GM11168 (cell line): ENCODE data around the gene PARD3B.

Source experiments
- in situ Hi-C: fragments of 300-500 bp; cut with MboI; formaldehyde crosslinking; loops from one replicate; pipeline ENCODE4 v1.12.0; 2022; ENCODE audit warnings: low sequenced_read_pairs; ENCODE audit not compliant: unreplicated experiment

PARD3B gene

DNA sequence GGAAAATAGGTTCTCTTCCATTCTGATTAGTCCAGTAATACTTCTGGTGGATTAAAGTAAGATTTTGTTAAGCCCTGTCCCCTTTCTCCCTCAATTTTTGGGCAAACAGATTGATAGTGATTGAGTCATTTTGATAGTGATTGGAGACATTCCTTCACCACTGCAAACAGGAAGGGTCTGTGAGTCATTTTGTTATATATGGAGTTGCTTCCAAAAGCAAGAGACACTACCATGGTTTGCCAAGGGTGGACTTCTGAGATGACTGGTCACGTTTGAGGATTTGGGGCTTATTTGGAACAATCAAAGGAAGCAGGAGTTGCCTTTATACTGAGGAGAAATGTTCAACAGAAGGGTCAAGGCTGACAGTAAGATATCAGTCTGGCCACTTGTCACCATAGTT lies 249.9 kb downstream of the PARD3B start:
- in situ Hi-C loops, result no loop called here

GRCh38 chr2:204796581-204796980 lies 251.3 kb downstream of the PARD3B start:
- in situ Hi-C loops, result no loop called here

GRCh38 chr2:204799791-204800190 lies 254.5 kb downstream of the PARD3B start:
- in situ Hi-C loops, result no loop called here

DNA sequence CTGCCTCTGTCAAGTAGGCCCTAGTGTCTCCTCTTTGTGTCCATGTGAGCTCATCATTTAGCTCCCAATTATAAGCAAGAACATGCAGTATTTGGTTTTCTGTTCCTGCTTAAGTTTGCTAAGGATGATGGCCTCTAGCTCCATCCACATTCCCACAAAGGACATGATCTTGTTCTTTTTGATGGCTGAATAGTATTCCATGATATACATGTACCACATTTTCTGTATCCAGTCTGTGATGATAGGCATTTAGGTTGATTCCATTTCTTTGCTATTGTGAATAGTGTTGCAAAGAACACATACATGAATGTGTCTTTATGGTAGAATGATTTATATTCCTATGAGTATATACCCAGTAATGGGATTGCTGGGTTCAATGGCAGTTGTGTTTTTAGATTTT lies 263.2 kb downstream of the PARD3B start:
- in situ Hi-C loops, result no loop called here

DNA sequence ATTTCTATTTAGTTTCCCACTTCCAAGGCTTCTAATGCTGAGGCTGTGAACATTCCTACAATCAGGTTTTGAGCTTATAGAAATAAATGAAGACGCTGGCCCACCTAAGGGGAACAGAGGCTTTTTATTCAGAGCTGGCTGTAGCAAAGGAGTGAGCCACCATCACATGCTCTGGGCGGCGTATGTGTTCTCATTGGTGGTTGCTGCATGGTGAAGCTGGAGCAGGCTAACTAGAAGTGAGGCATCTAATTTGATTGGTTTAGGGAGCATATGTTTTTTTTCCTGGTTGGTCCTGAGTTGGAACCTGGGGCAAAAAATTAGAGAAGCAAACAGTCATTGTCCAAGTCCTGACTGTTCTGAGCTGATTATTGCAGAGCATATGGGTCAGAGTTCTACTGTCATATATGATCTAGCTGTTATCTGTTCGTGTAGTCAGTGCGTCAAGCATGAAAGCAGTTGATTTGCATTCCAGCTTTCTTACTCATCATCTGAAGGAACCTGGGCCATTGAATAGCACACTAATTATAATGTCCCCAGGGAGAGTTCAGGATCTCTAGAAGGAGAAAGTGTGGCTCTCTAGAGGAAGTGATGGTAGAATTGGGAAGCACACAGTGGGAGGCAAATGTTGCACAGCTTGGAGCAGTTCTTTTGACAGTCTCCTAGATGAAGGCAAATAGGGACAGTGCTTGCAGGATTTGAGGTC lies 279.6 kb downstream of the PARD3B start:
- in situ Hi-C loops, result no loop called here

DNA sequence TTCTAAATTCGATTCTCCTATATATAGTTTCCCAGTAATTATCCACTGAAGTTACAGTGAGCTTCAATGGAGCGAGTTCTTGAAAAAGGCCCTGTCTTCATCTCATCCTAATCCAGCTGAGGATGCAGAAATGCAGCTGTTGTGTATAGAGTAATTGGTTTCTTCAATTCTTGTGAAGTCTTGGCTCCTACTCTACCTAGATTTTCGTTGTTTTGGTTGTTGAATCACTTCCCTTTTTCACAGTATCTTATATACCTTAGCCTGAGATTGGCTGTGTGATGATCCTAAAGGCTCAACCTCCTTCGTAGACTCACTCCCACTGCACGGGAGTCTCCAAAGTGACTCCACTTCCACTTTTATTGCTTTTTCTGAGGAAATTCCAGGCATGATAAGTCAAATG lies 280.4 kb downstream of the PARD3B start:
- in situ Hi-C loops, result no loop called here

DNA sequence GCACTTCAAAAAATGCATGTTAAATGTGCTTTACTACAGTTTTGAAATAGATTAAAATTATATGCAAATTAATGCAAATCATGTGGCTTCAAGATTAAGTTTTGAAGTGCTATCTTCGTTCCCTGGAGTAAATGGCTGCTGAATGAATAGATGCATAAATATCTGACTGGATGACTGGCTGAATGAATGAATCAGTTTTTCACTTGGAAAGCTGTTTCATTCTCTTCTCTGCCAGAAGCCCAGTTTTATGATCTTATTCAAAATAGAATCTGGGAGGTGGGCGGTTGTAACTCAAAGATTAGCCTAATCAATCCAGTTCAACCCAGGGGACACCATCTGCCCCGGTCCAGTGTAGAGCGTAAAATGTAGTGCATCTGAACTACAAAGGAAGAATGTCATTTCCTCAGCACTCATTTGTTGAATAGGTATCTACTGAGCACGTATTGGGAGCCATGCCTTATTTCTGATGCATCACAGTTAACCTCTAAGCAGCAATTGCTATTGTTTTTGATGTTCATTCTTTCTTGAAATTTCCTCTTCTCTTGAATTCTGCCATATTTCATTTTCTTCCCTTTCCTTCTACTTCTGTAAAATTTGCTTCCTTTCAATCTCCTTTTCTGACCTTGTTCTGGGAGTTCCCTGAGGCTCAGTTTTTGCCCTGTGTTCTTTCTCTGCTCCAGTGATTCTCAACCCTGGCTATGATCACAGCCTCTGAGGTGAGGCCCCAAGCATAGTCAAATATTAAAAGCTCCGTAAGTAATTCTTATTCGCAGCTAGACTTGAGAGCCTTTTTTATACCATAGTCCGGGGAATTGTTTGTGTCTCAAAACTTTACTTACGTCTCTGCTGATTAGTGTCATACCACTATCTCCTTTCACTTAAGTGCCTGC lies 282.7 kb downstream of the PARD3B start:
- in situ Hi-C loops, result no loop called here

- in situ Hi-C loops, result no loop called here
These were observed 289.6 kb downstream of the PARD3B start for GRCh38 chr2:204834716-204835384.

- in situ Hi-C loops, result no loop called here
These were observed 290.5 kb downstream of the PARD3B start for GRCh38 chr2:204835786-204836185.

DNA sequence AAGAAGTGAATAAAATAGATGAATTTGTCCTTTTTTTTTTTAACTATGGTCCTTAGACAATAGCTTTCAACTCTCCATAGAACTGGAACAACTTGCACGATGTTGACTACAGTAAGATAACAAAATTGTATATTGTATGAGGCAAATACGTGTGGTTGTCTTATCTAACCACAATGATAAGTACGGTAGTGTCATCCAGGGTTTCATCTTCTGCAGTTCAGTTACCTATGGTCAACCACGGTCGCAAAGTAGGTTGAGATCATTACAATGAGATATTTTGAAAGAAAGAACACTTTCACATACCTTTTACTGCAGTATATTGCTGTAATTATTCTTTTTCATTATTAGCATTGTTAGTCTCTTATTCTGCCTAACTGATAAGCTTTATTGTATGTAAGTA lies 295.2 kb downstream of the PARD3B start:
- in situ Hi-C loops, result no loop called here

DNA sequence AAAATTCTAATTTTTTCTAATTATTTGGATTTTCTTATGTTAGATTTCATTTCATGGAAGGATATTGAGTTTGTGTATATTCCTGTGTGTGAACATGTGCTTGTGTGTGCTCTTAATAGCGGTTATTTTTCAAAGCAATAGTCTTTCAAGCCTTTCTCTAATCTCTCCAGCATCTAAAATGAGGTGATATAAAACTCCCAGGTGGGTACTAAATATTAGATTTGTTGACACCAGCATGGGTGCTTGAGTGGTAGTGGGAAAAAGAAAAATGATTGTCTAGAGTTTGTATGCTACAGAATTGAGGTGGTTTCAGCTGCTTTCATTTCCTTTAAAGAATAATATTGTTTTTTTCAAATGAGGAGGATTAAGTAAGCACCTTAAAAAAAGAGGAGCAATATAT lies 296.8 kb downstream of the PARD3B start:
- in situ Hi-C loops, result no loop called here

- in situ Hi-C loops, result no loop called here
These were observed 297.6 kb downstream of the PARD3B start for GRCh38 chr2:204842661-204843485.

GRCh38 chr2:204846471-204846870 lies 301.2 kb downstream of the PARD3B start:
- in situ Hi-C loops, result no loop called here

DNA sequence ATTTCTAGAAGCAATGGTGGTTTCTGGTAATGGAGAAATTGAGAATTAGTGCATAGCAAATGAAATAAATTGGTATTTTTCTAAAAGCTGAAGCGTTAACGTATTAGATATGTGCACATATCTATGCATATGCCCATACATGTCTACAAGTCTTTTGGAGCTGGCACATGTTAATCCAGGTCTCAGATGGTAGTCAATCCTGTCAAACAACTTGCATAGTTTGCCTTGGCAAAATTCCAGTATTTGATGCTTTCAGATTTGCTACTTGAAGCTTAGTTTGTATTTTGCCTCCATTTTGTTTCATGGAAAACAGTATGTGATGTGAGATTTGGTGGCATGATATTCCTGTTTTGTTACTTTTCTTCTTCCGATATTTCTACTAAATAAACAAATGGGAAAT lies 304.6 kb downstream of the PARD3B start:
- in situ Hi-C loops, result no loop called here

DNA sequence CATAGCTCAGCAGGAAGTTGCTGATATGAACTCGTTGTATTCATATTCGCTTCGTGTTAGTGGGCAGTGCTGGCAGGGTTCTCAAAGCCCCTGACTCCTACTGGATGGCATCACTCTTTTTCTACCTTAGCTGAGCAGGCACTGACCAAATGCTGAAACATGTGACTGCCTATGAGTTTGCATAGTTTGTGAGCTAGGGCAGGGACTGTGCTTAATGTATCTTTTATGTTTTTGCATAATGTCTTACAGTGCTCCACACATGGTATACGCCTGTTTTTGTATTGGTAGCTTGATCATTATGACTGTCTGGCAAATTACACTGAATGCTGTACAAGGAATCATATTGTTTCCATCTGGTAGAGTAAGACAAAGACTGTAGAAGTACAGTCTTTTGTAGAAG lies 305.3 kb downstream of the PARD3B start:
- in situ Hi-C loops, result no loop called here

DNA sequence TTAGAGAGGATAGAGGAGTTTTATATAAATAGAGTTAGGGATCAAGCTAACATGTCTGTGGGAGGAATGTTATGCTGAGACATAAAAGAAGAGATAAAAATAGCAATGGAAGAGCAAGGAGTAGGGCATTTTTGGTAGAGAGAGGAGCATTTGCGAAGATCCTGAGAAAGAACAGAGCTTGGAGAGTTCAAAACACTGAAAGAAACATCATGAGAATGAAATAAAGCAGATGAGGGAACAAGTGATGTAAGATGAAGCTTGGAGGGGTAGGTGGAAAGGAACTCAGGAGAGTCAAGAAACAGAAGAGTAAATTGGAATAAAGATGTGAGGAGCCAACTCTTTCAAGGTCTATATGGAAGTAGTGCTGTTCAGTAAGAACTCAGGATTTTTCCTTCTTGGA lies 308.6 kb downstream of the PARD3B start:
- in situ Hi-C loops, result no loop called here

DNA sequence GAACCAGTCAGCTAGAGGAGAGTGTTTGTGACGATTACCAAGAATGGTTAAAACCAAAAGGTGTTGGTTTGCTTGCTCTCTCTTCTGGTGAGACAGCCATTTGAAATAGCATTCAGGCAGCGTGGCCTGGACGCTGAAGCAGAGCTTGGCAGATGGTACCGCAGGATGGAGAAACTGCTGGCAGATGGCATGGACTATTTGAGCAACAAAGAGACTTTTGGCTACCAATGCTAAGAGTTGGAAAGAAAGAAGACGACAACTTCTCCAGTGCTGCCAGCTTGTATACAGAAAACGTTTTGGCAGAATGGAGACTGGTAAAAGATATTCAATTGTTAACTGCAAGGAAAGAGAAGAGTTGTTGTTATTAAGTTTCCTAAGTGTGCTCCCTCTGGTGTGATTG lies 315.0 kb downstream of the PARD3B start:
- in situ Hi-C loops, result no loop called here

GRCh38 chr2:204862809-204863208 lies 317.5 kb downstream of the PARD3B start:
- in situ Hi-C loops, result no loop called here

- in situ Hi-C loops, result no loop called here
These were observed 318.1 kb downstream of the PARD3B start for GRCh38 chr2:204863336-204863735.

GRCh38 chr2:204869132-204869823 lies 324.0 kb downstream of the PARD3B start:
- in situ Hi-C loops, result no loop called here
